K562 (cell line): ENCODE results near the gene SAMD15. TPM values are rescaled to one million over a fixed set of nuclear protein-coding genes. Genes with fewer than 3 reads are reported as not detected.
A peak's percentile ranks its signal among the peaks of the same experiment; 100 is the strongest.

Experiments
- ATF7 ChIP-seq: fragments of 450-650 bp; IDR thresholded peaks from 2 replicates; pipeline ENCODE4 v1.7.1; 2014; ENCODE audit warnings: mild to moderate bottlenecking, moderate library complexity
- ETS1 ChIP-seq: conservative IDR thresholded peaks from 2 replicates; pipeline ENCODE4 v1.6.1; 2011; ENCODE audit warnings: low read depth, mild to moderate bottlenecking, low read length; ENCODE audit not compliant: control insufficient read depth
- GABPB1 ChIP-seq: sonication (generic); formaldehyde crosslinking; IDR thresholded peaks from 2 replicates; pipeline ENCODE4 v1.8.0; 2022; ENCODE audit warnings: mild to moderate bottlenecking, missing genetic modification reagents
- MAZ ChIP-seq, 2 experiments: fragments of 450-650 bp in 1 of 2; sonication (generic) in 1 of 2; formaldehyde crosslinking; IDR thresholded peaks in 1 of 2; conservative IDR thresholded peaks in 1 of 2; 2 replicates each; pipeline versions ENCODE4 v1.4.0 to v1.5.0; 2020; ENCODE audit warnings: mild to moderate bottlenecking in 1 of 2, missing genetic modification reagents in 1 of 2
- NCOA1 ChIP-seq: fragments of 450-650 bp; IDR thresholded peaks from 2 replicates; pipeline ENCODE4 v1.6.1; 2016; ENCODE audit warnings: low read depth
- NRF1 ChIP-seq, 2 experiments: fragments of 450-650 bp; IDR thresholded peaks in 1 of 2; conservative IDR thresholded peaks in 1 of 2; 2 replicates each; pipeline ENCODE4 v1.6.1; 2014; ENCODE audit warnings: mild to moderate bottlenecking in 2 of 2
- RBBP5 ChIP-seq: fragments of 200-600 bp; sonication (generic); IDR thresholded peaks from 2 replicates; pipeline ENCODE4 v1.6.1; 2012; ENCODE audit warnings: borderline replicate concordance, mild to moderate bottlenecking, low read length, control low read depth, inconsistent platforms; ENCODE audit not compliant: insufficient read depth, poor library complexity, severe bottlenecking
- TAF1 ChIP-seq: IDR thresholded peaks from 2 replicates; pipeline ENCODE4 v1.6.1; 2011; ENCODE audit warnings: mild to moderate bottlenecking, low read length, moderate library complexity; ENCODE audit not compliant: insufficient read depth, control insufficient read depth, severe bottlenecking; ENCODE audit errors: extremely low read depth
- polyA plus RNA-seq, 8 experiments: library from polyadenylated mRNA; depleted of rRNA in 4 of 8; stranded (reverse) in 5 of 8; unstranded in 3 of 8; fragments of >200 nt; fragmentation: Nextera tagmentation in 2 of 8; fragmentation: Illumina TruSeq in 1 of 8; extraction: Ambion mirVana in 2 of 8; extraction: Trizol in 1 of 8; gene quantifications; 2 replicates each; pipeline versions ENCODE4 v1.2.1 to v1.2.3, GENCODE V29; 2011 to 2014; ENCODE audit warnings: inconsistent platforms in 1 of 8, missing spikeins in 1 of 8
- total RNA-seq, 7 experiments: library from RNA; depleted of rRNA in 6 of 7; stranded (reverse); fragments of >200 nt in 6 of 7; fragmentation: Illumina TruSeq in 2 of 7; extraction: Trizol in 2 of 7; gene quantifications; 2 replicates each; pipeline versions ENCODE4 v1.2.1 to v1.2.3, GENCODE V29; 2011 to 2021; ENCODE audit warnings: low replicate concordance in 1 of 7

Gene SAMD15
- total and polyA plus RNA-seq, 9 of the 15 experiments (the other 6 are each of a cell fraction or from before 2014, with no cell fraction given) = 0.18 to 0.54 (median 0.25) TPM

GRCh38 chr14:77376771-77377501, at the start of gene SAMD15, which contains the start of gene TMED8 (continued):
- TF ChIP-seq TAF1 (peak; percentile 43), NRF1 (conservative IDR thresholded peaks at IDR 0.05 in 1 of 2, IDR thresholded peaks at IDR 0.05 in 1 of 2) (peak; percentile 74 to 76), MAZ (CRISPR knock-in tag; conservative IDR thresholded peaks at IDR 0.05 in 1 of 2, IDR thresholded peaks at IDR 0.05 in 1 of 2) (peak in 1 of 2 experiments; percentile 34; a peak in 2 of 4 replicates), RBBP5 (peak; percentile 32), GABPB1 (CRISPR knock-in tag) (peak; percentile 83; the same call in 1 of the 2 replicates), ETS1 (peak; percentile 61), NCOA1 (peak; percentile 55), ATF7 (0 out of 2 replicates have a peak, but pooled peaks have one; percentile 38)
